ENCODE results near the gene PROCA1. TPM values are rescaled to one million over a fixed set of nuclear protein-coding genes. Genes with fewer than 3 reads are reported as not detected.

The PROCA1 gene, protein sequence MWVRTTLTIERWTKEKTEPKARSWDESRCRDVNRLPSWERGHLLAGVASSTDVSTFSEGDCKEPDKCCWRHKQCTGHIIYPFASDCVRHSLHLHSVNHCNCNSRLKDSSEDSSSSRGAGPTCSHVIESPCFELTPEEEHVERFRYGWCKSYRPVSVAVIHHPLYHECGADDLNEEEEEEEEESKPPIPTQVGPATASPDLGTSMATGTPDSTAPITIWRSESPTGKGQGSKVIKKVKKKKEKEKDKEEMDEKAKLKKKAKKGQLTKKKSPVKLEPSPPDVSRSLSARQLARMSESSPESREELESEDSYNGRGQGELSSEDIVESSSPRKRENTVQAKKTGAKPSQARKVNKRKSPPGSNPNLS
- 1 to 10 TPM; 4.0 to 4.5 TPM for total RNA-seq

DNA sequence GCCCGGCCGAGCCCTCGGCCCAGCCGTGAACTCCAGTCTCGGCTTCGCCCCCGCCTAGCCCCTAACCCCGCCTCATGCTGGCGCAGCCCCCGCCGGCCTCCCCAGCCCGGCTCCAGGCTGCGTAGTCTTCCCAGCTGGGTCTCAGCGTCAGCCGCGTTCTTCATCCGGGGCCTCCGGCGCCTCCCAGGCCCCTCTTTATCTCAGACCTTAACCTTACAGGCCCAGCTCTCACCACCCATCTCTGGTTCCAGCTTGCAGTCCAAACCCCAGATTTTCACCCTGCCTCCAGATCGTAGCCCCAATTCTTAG lies at the start of gene PROCA1:
Gene PROCA1, minus strand, starts transcription at position 166 of the 309 bp plus-strand sequence. CDS start 228 bp downstream, outside the sequence.
- DNase-seq (peak; percentile 57), ATAC-seq (peak; percentile 31)
- POLR2A ChIA-PET, result interaction anchor here (0.7 to 2.5 kb wide), 8 partner anchors 9 to 238 kb away, joined by 3 to 31 read pairs (median 4); partner anchors contain the start of genes BLTP2, NEK8, PIGS and RPL23A
- Mint-ChIP-seq H3K4me3 (peak within 1 kb of the TSS; percentile 80), H3K36me3 (ENCODE audit: low read depth) (no peaks in the 10 kb centered on the region), H3K27ac (peak within 1 kb of the TSS; percentile 91), H3K4me1 (peaks cover 19% of the 10 kb centered on the region), H3K9me3 (ENCODE audit: low read depth) (no peaks in the 10 kb centered on the region), H3K27me3 (peaks cover 17% of the 10 kb centered on the region)
- CTCF ChIA-PET, result interaction anchor here (0.7 to 2.9 kb wide), 8 partner anchors 8 to 442 kb away, joined by 3 to 19 read pairs (median 4); partner anchors contain the start of genes BLTP2, NEK8, RPL23A and SDF2
- intact Hi-C loops (cut with DNase I, micrococcal nuclease), result loop anchor here (1.0 to 5.0 kb wide), 11 partner anchors 8 to 581 kb away; partner anchors contain the start of genes BLTP2 (in 2 of the 2), RPL23A (in 2 of the 2), SUPT6H (in 2 of the 2) and NUFIP2 (in 1 of the 2)

DNA sequence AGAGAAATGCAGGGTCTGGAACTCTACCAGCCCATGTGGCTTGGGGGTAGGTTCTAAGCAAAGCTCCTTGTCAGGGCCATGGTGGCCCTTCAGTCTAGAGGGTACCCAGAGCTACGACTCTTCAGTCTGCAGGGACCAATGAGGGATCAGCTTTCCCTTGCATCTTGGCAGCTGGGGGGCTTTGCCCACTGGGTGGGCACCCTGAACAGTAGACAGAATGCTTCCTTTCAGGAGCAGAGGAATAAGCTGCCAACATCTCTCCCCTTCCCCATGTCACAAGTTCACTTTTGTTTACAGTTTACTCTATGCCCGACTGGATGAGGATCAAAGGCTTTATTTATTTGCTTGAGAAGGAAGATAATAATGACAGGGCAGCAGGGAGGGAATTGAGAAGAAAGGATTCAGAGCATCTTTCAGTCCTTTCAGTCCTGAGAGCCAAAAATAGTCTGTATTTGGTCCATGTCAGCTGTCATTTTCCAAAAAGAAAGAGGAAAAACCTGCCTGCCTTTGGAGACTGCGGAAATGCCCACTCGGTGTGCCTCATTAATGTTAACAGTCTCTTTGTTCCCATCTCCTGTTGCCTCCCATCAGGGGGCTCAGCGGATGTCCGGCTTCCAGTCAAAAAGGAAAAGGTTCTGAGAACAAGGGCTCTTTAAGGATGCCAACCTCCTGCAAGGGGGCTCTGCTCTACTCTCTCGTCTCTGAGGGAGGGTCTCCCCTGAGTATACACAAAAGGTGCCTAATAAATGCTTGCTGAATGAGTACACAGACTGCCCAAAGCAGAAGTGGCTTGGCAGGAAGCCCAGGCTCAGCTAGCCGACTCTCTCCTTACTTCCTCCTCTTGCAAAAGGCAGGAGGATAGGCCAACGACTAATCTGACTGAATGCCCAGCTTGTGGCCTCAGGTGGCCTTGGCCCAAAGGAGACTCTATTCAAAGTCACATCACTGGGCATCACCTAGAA lies 49.2 kb upstream of the PROCA1 start:
- peaks cover 29% of the 10 kb centered on the region for H3K36me3 Mint-ChIP-seq (ENCODE audit: low read depth)
- ChIA-PET POLR2A (no interaction called here), CTCF (interaction anchor here (0.6 to 6.0 kb wide), 7 partner anchors 10 to 193 kb away, joined by 3 to 110 read pairs (median 4); no protein-coding TSS in a partner anchor)
- H3K4me1 Mint-ChIP-seq, result peaks cover 18% of the 10 kb centered on the region
- intact Hi-C loops (cut with DNase I, micrococcal nuclease), result loop anchor here in 1 of 2 experiments (5.0 kb wide), 1 partner anchor 34 kb away; the partner anchor contains the start of genes NEK8 and TLCD1
- no peaks in the 10 kb centered on the region for H3K9me3 Mint-ChIP-seq (ENCODE audit: low read depth)
- H3K4me3 Mint-ChIP-seq, result no peak overlapping the region
- H3K27ac Mint-ChIP-seq, result no peak overlapping the region
- DNase-seq, result no peak
- H3K27me3 Mint-ChIP-seq, result no peaks in the 10 kb centered on the region
- no peak for ATAC-seq

DNA sequence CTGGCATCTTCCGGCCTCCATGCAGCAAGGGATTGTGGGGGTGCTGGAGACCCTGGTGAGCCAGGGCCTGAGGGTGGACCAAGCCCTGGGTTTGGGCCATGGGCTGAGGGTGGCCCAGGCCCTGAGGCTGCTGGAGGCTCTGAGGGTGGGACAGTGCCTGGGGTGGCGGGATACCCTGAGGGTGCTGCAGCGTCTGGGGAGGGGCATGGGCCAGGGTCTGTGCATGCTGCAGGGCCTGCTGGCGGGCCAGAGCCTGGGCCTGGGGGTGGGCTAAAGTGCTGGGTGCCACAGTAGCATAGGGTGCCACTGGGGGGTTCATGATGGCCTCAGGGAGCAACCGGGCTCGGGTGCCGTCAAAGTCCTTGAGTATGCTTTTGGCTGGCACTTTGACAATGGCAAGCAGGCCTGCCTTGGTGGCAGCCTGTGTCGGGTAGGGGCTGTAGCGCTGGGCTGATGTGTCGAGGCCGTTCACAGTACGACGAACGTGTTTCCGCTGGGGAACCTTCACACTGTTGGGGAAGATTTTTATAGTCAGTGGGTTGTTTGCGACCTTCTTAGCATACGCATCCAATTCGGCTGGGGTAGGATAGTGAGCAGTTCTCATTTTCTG lies 47.7 kb upstream of the PROCA1 start:
- DNase-seq (no peak), ATAC-seq (no peak)
- Mint-ChIP-seq H3K27ac (no peak overlapping the region), H3K36me3 (ENCODE audit: low read depth) (peaks cover 25% of the 10 kb centered on the region), H3K27me3 (no peaks in the 10 kb centered on the region), H3K4me3 (no peak overlapping the region), H3K4me1 (peaks cover 12% of the 10 kb centered on the region), H3K9me3 (ENCODE audit: low read depth) (no peaks in the 10 kb centered on the region)
- ChIA-PET CTCF (no interaction called here), POLR2A (no interaction called here)
- intact Hi-C loops (cut with DNase I, micrococcal nuclease), result no loop called here

DNA sequence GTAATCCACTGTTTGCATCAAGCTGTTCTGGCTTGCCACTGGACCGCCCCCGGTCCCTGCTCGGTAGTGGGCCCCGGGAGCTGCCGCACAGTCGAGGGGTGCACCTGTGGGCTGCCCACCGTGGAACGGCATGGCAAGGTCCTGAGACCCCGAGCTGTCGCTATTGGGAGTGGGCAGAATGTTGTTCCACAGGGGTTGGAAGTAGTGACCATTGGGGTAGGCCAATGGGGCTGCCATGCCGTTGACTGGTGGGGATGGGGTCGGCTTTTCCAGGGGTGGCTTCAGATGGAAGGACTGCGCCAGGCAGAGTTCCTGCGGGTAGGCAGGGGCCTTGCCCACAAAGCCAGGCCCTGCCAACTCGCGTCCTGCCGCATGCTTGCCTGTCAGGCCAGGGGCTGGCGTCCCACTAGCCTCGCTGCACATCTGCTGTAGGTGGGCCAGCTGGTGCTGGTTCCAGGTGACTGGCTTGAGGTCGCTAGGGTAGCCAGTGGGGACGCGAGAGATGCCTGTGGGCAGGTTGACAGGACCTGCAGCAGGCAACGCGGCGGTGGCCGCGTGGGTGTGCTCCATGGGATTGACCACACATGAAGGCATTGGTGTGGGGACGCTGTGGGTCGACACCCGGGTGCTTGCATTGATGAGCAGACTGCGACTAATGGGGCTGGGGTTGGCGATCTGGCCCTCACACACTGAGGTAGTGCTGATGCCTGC lies 46.9 kb upstream of the PROCA1 start:
- H3K27me3 Mint-ChIP-seq, result no peaks in the 10 kb centered on the region
- H3K4me1 Mint-ChIP-seq, result peaks cover 9% of the 10 kb centered on the region
- H3K4me3 Mint-ChIP-seq, result no peak overlapping the region
- ATAC-seq (no peak), DNase-seq (no peak)
- peaks cover 23% of the 10 kb centered on the region for H3K36me3 Mint-ChIP-seq (ENCODE audit: low read depth)
- ChIA-PET POLR2A (no interaction called here), CTCF (interaction anchor here (0.6 kb wide), 1 partner anchor 83 kb away, joined by 3 read pairs; no protein-coding TSS in a partner anchor)
- intact Hi-C loops (cut with DNase I, micrococcal nuclease), result no loop called here
- no peak overlapping the region for H3K27ac Mint-ChIP-seq
- H3K9me3 Mint-ChIP-seq (ENCODE audit: low read depth), result no peaks in the 10 kb centered on the region

DNA sequence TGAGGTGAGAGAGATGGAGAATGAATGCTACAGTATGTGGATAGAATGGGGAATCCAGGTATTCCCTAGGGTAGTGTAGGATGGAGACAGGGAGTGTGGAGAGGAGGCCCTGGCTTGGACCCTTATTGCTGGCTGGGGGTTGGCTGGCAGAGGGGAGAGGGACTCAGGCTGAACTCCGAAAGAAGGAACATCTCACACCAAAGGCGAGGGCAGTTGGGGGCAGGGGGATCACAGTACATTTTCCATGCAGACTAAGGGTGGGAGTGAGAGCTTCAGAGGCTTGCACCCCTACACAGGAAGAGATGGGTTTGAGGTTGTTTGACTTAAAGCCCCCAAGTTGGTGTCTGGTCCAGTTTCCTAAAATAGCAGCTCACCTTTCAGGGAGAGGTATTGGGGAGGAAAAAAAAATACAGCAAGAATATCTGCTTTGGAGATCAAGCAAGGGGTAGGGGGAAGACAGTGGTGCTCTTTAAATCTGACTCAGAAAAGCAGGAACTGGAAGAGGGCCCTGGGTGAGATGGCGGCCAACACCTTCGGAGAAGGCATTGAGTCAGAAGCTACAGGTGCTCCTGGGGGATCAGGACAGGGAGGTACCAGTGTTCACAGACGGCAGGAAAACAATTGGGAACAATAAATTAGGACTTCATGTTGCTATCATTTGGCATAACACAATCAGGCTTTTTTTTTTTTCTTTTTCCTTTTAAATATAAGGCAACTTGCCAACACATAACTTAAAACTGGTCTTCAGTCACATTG lies 44.5 kb upstream of the PROCA1 start:
- ChIA-PET CTCF (interaction anchor here (0.5 to 2.1 kb wide), 4 partner anchors 12 to 55 kb away, joined by 3 to 11 read pairs (median 4); partner anchors contain the start of gene TLCD1), POLR2A (no interaction called here)
- no peak for ATAC-seq
- no peak for DNase-seq
- H3K4me3 Mint-ChIP-seq, result no peak overlapping the region
- no peaks in the 10 kb centered on the region for H3K9me3 Mint-ChIP-seq (ENCODE audit: low read depth)
- H3K36me3 Mint-ChIP-seq (ENCODE audit: low read depth), result peaks cover 29% of the 10 kb centered on the region
- intact Hi-C loops (cut with DNase I, micrococcal nuclease), result no loop called here
- H3K27me3 Mint-ChIP-seq, result no peaks in the 10 kb centered on the region
- peak overlapping the region; percentile 33 for H3K27ac Mint-ChIP-seq
- no peaks in the 10 kb centered on the region for H3K4me1 Mint-ChIP-seq

DNA sequence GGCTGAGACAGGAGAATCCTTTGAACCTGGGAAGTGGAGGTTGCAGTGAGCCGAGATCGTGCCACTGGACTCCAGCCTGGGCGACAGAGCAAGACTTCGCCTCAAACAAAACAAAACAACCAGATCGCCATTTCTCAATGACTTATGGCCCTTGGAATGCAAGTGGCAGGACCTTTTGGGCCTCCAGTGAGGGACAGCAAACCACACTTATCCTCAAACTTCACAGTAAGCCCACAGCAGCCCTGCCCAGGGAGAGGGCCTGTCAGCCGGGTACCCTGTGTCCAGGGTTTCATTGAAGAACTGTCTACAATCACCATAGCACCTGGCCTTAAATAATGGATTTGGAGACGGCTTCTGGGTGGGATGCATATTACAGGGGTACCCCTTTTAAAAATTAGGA lies 43.8 kb upstream of the PROCA1 start:
- DNase-seq (no peak), ATAC-seq (no peak)
- Mint-ChIP-seq H3K27ac (no peak overlapping the region), H3K27me3 (no peaks in the 10 kb centered on the region), H3K9me3 (ENCODE audit: low read depth) (no peaks in the 10 kb centered on the region), H3K4me1 (peaks cover 4% of the 10 kb centered on the region), H3K4me3 (no peak overlapping the region), H3K36me3 (ENCODE audit: low read depth) (peaks cover 36% of the 10 kb centered on the region)
- CTCF ChIA-PET, result no interaction called here
- POLR2A ChIA-PET, result no interaction called here
- intact Hi-C loops (cut with DNase I, micrococcal nuclease), result no loop called here

DNA sequence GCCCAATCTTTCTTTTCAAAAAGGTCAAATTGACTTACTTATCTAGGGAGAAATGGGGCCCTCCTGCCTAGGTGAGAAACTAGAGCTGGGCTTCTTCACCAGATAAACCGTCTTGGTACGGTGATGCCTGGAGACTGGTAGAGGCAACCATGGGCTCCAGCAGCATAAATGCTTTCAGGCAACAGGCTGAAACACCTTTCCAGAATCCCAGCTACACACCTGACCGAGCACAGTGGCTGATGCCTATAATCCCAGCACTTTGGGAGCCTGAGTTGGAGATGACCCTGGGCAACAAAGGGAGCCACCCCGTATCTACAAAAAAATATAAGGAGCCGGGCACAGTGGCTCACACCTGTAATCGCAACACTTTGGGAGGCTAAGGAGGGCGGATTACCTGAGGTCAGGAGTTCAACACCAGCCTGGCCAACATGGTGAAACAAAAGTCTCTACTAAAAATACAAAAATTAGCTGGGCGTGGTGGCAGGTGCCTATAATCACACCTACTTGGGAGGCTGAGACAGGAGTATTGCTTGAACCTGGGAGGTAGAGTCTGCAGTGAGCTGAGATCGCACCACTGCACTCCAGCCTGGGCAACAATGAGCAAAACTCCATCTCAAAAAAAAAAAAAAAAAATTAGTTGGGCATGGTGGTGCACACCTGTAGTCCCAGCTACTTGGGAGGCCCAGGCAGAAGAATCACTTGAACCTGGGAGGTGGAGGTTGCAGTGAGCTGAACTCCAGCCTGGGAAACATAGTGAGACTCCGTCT lies 40.1 kb upstream of the PROCA1 start:
- ATAC-seq (no peak), DNase-seq (no peak)
- H3K4me3 Mint-ChIP-seq, result no peak overlapping the region
- no peaks in the 10 kb centered on the region for H3K27me3 Mint-ChIP-seq
- H3K36me3 Mint-ChIP-seq (ENCODE audit: low read depth), result peaks cover 39% of the 10 kb centered on the region
- intact Hi-C loops (cut with DNase I, micrococcal nuclease), result loop anchor here in 1 of 2 experiments (5.0 kb wide), 1 partner anchor 91 kb away; the partner anchor contains the start of gene FAM222B
- CTCF ChIA-PET, result interaction anchor here (0.6 to 11.0 kb wide), 10 partner anchors 9 to 214 kb away, joined by 3 to 294 read pairs (median 4); partner anchors contain the start of genes NEK8, RPL23A and TLCD1
- POLR2A ChIA-PET, result interaction anchor here (0.5 to 9.6 kb wide), 6 partner anchors 11 to 186 kb away, joined by 3 to 111 read pairs (median 3); partner anchors contain the start of genes NEK8 and TLCD1
- no peak overlapping the region for H3K27ac Mint-ChIP-seq
- H3K9me3 Mint-ChIP-seq (ENCODE audit: low read depth), result no peaks in the 10 kb centered on the region
- peaks cover 33% of the 10 kb centered on the region for H3K4me1 Mint-ChIP-seq

DNA sequence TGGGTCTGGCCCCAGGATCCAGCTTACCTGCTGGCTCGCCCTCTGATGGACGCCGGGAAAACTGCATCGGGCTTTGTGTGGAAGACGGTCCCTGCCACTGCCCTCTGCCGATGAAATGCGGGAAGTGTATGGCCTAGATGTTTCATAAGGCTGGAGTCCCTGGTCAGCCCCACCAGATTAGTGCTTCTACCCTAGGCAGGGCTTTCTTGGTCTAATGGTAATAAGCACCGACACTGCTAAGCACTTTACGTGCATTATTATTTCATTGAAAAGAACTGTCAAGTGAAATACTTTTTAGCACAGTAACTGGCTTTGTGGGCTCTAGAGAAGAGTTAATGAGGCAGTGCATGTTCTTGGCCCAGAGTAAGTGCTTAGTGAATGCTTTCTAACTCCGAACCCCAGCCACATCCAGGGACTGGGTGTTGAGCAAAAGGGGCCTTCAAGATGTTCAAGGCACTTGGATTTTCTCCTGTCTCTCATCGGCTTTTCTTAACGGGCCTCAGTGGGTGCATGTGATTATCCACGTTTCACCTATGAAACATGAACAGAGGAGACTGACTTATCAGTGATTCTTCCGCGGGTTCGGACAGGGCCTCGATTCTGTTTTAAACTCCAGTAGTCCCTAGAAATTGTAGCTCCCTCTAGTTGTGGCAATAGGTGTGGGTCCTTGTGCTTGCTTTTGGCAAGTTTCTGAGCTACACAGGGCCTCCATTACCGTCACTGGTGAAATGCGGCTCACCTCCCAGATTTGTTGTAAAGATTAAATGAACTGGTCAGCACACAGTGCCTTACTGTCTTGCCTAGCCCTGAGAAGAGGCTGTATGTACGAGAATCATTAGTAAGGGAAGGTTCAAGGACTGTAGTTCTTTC lies 38.7 kb upstream of the PROCA1 start:
- POLR2A ChIA-PET, result interaction anchor here (0.6 to 9.6 kb wide), 3 partner anchors 13 to 24 kb away, joined by 3 to 111 read pairs (median 3); partner anchors contain the start of genes NEK8 and TLCD1
- Mint-ChIP-seq H3K4me1 (peaks cover 43% of the 10 kb centered on the region), H3K4me3 (no peak overlapping the region), H3K27ac (peak overlapping the region; percentile 60), H3K36me3 (ENCODE audit: low read depth) (peaks cover 47% of the 10 kb centered on the region), H3K9me3 (ENCODE audit: low read depth) (no peaks in the 10 kb centered on the region), H3K27me3 (no peaks in the 10 kb centered on the region)
- ATAC-seq (peak; percentile 87), DNase-seq (peak; percentile 96)
- CTCF ChIA-PET, result interaction anchor here (0.5 to 11.0 kb wide), 28 partner anchors 10 to 1324 kb away, joined by 3 to 294 read pairs (median 3); partner anchors contain the start of genes FAM222B, NEK8, PHF12 and RPL23A
- intact Hi-C loops (cut with DNase I, micrococcal nuclease), result loop anchor here (1.0 to 5.0 kb wide), 2 partner anchors 23 to 92 kb away; partner anchors contain the start of gene FAM222B (in 1 of the 2)

Measured in activated CD4-positive, alpha-beta T cell treated with anti-CD3 and anti-CD28 coated beads for 36 hours (primary cell).